GM21381 (cell line): ENCODE results near the gene DNAH2.

ENCODE experiments used
- ATAC-seq: cut with Tn5 transposase; IDR thresholded peaks from one replicate; pipeline ENCODE4 v1.9.1; 2021; ENCODE audit warnings: mild to moderate bottlenecking, moderate library complexity; ENCODE audit not compliant: unreplicated experiment

DNAH2 gene

DNA sequence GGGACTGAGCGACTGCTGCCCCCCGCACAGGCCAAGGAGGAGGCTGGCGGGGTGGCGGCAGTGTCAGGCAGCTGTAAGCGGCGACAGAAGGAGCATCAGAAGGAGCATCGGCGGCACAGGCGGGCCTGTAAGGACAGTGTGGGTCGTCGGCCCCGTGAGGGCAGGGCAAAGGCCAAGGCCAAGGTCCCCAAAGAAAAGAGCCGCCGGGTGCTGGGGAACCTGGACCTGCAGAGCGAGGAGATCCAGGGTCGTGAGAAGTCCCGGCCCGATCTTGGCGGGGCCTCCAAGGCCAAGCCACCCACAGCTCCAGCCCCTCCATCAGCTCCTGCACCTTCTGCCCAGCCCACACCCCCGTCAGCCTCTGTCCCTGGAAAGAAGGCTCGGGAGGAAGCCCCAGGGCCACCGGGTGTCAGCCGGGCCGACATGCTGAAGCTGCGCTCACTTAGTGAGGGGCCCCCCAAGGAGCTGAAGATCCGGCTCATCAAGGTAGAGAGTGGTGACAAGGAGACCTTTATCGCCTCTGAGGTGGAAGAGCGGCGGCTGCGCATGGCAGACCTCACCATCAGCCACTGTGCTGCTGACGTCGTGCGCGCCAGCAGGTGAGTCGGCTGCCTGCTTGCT lies 131.7 kb downstream of the DNAH2 start:
- no peak for ATAC-seq

DNA sequence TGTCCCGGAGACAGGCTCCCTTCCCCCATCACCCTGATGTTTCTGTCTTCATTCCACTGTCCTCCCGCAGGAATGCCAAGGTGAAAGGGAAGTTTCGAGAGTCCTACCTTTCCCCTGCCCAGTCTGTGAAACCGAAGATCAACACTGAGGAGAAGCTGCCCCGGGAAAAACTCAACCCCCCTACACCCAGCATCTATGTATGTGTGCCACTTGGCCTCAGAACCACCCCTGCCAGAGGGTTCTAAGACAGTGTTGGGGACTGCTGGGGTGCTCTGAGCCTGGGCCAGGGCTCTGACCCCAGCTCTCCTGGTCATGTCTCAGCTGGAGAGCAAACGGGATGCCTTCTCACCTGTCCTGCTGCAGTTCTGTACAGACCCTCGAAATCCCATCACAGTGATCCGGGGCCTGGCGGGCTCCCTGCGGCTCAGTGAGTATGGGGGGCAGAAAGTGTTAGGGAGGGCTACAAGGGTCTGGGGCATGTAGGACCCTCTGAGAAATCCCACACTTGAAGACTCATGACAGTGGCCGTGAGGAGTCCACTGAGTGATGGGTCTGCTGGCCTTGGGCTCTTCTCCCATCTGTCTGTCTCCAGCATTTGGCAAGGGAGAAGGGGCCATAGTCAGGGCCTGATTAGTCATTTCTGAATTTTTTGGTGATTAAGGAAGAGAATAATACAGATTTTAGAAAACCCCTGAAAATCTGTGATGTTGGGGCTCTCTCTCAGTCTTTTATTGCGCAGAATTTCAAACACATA lies 132.4 kb downstream of the DNAH2 start:
- ATAC-seq = no peak

DNA sequence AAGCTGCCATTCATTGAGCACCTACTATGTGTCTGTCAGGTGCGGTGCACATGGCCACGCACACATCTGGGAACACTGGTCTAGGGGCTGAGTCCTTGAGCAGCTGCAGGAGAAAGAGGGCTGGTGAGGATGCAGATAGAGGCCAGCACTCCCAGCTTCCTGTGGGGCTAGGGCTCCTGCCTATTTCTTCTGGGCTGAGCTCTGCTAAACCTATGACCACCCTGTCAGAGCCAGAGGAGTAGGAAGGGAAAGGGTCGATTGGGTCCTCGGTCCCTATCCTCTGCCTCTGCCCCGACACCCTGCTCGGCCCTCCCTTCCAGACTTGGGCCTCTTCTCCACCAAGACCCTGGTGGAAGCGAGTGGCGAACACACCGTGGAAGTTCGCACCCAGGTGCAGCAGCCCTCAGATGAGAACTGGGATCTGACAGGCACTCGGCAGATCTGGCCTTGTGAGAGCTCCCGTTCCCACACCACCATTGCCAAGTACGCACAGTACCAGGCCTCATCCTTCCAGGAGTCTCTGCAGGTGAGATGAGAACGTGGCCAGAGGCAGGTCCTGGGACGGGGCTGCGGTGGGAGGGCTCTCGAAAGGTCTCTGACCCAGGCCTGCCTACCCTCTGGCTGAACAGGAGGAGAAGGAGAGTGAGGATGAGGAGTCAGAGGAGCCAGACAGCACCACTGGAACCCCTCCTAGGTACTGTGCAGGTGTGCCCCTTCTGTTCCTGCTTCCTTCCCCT lies 133.3 kb downstream of the DNAH2 start:
- no peak for ATAC-seq

DNA sequence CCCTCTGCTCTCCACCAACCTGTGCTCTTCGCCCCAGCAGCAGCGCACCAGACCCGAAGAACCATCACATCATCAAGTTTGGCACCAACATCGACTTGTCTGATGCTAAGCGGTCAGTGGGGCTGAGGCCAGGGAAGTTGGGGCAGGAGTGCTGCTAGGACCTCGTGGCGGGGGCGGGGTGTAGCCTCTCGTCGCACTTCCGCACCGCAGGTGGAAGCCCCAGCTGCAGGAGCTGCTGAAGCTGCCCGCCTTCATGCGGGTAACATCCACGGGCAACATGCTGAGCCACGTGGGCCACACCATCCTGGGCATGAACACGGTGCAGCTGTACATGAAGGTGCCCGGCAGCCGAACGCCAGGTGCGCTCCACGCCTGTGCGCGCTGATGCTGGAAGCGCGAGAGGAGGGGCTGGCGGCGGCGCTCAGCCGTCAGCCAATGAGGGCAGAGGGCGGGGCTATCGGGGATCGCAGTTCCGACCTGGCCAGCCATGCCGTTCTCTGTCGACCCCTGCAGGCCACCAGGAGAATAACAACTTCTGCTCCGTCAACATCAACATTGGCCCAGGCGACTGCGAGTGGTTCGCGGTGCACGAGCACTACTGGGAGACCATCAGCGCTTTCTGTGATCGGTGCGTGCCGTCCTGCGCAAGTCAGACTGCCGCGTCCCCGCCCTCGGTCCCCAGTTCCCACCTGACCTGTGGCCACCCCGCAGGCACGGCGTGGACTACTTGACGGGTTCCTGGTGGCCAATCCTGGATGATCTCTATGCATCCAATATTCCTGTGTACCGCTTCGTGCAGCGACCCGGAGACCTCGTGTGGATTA lies 134.1 kb downstream of the DNAH2 start:
- ATAC-seq = peak; percentile 55

DNA sequence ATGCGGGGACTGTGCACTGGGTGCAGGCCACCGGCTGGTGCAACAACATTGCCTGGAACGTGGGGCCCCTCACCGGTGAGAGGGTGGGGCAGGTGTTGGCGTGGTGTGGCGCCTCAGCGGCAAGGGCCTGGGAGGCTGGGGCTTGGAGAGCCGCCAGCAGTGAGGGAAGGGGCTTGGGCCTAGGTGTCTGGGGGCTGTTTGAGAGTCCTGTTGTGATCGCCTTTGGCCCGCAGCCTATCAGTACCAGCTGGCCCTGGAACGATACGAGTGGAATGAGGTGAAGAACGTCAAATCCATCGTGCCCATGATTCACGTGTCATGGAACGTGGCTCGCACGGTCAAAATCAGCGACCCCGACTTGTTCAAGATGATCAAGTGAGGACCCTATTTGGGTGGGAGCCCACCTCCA lies 134.7 kb downstream of the DNAH2 start:
- ATAC-seq = no peak

DNA sequence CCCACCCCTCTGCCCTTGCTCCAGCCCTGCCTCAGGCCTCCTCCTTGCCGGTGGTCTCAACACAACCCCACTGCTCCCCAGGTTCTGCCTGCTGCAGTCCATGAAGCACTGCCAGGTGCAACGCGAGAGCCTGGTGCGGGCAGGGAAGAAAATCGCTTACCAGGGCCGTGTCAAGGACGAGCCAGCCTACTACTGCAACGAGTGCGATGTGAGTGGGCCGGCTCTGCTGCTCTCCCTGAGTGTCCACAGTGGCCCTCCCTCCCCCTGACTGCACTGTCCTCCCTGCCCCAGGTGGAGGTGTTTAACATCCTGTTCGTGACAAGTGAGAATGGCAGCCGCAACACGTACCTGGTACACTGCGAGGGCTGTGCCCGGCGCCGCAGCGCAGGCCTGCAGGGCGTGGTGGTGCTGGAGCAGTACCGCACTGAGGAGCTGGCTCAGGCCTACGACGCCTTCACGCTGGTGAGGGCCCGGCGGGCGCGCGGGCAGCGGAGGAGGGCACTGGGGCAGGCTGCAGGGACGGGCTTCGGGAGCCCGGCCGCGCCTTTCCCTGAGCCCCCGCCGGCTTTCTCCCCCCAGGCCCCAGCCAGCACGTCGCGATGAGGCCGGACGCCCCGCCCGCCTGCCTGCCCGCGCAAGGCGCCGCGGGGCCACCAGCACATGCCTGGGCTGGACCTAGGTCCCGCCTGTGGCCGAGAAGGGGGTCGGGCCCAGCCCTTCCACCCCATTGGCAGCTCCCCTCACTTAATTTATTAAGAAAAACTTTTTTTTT lies 135.6 kb downstream of the DNAH2 start:
- ATAC-seq = no peak

DNA sequence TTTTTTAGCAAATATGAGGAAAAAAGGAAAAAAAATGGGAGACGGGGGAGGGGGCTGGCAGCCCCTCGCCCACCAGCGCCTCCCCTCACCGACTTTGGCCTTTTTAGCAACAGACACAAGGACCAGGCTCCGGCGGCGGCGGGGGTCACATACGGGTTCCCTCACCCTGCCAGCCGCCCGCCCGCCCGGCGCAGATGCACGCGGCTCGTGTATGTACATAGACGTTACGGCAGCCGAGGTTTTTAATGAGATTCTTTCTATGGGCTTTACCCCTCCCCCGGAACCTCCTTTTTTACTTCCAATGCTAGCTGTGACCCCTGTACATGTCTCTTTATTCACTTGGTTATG lies 136.1 kb downstream of the DNAH2 start:
- ATAC-seq = no peak

DNA sequence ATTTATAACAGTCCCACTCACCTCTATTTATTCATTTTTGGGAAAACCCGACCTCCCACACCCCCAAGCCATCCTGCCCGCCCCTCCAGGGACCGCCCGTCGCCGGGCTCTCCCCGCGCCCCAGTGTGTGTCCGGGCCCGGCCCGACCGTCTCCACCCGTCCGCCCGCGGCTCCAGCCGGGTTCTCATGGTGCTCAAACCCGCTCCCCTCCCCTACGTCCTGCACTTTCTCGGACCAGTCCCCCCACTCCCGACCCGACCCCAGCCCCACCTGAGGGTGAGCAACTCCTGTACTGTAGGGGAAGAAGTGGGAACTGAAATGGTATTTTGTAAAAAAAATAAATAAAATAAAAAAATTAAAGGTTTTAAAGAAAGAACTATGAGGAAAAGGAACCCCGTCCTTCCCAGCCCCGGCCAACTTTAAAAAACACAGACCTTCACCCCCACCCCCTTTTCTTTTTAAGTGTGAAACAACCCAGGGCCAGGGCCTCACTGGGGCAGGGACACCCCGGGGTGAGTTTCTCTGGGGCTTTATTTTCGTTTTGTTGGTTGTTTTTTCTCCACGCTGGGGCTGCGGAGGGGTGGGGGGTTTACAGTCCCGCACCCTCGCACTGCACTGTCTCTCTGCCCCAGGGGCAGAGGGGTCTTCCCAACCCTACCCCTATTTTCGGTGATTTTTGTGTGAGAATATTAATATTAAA lies 136.7 kb downstream of the DNAH2 start:
- no peak for ATAC-seq

DNA sequence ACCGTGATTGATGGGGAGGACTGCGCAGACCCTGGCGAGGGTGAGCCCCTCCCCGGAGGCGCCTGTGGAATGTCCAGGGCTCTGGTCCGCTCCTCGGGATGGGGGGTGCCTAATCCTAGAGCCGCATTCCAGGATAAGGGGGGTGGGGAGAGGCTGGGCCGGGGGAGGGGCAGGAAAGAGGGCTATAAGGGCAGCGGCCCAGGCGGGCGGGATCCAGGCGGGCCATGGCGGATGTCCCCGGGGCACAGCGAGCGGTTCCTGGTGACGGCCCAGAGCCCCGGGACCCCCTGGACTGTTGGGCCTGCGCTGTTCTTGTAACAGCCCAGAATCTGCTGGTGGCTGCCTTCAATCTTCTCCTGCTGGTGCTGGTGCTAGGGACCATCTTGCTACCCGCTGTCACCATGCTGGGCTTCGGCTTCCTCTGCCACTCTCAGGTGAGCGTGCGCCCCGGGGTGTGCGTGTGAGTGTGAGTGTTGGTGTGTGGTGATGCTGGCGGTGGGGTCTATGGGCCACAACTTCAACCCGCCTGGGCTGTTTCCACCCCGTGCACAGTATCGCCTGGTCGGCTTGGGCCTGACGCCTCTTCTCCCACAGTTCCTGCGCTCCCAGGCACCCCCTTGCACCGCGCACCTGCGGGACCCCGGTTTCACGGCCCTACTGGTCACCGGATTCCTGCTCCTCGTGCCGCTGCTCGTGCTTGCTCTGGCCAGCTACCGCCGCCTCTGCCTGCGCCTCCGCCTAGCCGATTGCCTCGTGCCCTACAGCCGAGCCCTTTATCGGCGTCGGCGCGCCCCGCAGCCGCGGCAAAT lies 137.5 kb downstream of the DNAH2 start, which contains the start of gene TMEM88:
TSS of gene TMEM88 (plus strand) at position 216 of the 809 bp plus-strand sequence. CDS start at position 225, 9 bp downstream.
- ATAC-seq = no peak

DNA sequence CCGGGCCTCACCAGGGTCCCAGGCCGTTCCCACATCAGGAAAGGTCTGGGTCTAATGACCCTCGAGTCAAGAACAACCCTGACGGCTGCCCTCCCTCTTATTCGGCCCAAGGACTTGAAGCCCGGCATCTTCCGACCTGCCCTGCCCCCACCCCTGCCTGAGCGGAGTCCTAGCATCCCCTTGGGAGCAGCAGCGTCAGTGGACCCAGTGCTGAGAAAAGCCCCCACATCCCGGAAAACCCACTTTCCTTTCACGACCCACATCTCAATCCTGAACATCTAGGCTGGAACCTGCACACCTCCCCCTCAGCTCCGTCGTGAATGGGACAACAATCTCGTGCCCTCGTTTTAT lies 138.1 kb downstream of the DNAH2 start:
- no peak for ATAC-seq

DNA sequence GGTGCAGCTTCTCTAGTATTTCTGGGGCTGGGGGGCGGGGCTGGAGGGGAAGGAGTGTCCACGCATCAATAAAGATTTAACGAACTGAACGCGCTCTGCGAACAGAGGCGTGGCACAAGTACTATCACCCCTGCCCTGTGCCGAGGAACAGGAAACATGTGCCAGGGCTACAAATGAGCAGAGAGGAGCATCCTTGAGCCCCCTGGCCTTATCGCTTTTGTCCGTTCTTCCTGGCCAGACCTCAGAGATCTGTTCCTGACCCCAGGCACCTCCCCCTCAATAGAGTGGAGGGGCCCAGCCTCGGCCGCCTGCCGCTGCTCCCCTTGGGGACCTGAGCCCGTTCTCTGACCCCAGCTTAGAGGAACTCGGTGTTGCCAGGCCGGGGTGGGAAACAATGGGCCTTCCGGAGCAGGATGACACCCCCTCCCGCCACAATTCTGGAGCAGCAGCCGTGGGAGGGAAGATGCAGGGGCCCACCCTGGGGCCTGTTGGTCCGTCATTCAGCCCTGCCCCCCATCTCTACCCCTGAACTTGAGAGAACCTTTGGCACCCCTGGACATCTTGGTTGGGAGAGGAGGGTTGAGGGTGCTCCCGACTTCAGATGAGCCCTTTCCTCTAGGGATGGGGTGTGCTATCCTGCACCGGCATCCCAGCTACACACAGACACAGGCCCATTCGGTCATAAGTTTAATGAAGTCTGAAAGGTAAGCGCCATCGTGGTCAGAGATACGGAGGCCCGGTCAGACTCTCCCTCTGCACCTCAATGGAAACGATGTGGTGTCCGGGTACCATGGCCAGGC lies 138.7 kb downstream of the DNAH2 start:
- ATAC-seq = no peak

DNA sequence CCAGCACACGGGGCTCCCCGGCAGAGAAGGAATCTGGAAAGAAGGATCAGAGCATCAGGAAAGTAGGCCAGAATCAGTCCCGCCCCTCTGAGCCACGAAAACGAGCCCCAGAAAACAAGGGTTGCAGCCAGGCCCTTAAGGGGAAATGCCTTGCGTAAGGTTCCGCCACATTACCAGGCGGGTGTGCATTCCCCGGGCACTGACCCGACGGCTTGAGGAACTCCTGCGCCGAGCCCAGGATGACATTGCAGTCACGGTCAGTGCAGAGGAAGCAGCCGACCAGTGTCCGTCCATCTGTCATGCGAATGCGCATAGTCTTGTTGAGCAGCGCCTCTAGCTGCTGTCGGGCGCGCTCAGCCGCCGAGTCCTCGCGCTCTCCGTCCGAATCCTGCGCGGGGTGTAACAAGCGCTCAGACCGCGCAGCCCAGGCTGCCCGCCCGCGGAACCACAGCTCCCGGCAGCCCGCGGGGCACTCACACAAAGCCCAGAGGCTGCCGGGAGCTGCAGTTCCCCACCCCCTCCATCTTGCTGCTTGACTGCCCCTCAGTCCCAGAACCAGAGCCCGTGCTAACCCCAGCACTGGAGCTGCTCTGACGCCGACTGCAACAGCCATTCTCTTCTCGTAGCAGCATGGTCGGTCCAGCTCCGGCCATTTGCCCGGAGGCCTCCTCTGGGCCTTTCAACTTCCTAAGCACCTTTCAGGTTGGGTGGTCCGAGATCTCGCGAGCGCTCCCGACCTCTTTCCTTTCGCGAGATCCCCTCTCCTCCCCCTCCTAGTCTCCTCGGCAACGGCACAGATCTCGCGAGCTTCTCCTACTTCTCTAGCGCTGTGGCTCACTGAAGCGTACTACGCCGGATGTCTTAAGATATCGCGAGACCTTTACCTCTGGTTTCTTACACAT lies 139.5 kb downstream of the DNAH2 start, which contains the start of gene NAA38:
TSS of gene NAA38 (minus strand) at position 749 of the 902 bp plus-strand sequence. CDS start at position 653, 96 bp downstream.
- peak; percentile 79 for ATAC-seq

DNA sequence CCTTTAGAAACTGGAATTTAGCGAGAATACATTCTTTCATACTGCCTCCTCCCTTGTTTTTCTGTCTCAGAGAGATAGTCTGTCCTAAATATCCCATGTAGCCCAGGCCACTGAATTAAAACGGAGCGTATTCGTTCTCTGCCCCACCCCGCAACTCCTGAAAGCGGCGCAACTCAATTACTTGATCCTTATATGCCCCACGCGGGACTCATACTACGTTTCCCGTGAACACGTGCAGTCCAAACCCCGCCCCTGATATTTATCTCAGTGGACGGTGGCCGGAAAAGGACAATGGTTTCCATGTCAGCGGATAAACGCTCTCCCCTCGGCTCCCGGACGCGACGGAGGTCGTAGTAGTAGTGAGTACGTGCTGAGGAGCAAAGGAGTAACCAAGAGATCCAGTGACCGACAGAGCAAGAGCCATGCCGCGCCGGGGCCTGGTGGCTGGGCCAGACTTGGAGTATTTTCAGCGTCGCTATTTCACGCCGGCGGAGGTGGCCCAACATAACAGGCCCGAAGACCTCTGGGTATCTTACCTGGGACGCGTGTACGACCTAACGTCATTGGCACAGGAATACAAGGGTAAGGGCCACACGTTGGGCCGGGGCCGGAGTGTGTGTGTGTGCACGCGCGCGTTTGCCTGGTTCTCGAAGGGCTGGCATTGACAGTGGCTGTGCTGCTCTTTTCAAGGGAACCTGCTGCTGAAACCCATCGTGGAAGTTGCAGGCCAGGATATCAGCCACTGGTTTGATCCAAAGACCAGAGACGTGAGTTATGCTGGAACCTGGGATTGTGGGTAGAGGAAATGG lies 140.4 kb downstream of the DNAH2 start, which contains the start of gene CYB5D1:
TSS of gene CYB5D1 (plus strand) at position 291 of the 809 bp plus-strand sequence. CDS start at position 423, 132 bp downstream.
- ATAC-seq = peak; percentile 27

DNA sequence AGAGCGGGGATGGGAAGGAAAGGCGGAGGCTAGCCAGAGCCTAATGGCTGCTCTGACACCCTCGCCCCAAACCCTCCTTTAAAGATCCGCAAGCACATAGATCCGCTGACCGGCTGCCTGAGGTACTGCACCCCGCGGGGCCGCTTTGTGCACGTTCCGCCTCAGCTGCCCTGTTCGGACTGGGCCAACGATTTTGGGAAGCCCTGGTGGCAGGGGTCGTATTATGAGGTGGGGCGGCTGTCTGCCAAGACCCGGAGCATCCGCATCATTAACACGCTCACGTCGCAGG lies 140.9 kb downstream of the DNAH2 start:
- ATAC-seq = no peak

DNA sequence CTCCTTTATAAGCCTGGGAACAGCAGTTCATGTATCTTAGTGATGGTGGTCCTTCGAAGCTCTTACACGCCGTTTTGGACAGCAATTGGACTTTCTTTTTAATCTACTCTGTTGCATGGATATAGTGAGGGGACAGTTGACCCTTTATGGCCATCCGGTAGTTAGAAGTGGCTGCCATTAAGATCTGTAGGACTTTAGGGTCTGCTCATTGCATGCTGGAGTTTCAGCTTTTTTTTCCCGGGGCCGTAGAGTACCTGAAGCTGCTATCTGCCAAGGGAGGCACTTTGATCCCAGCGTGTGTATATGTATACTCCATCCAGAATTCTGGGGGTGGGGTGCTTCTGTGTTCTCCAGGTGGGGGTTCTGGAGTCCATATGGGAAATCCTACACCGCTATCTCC lies 141.5 kb downstream of the DNAH2 start:
- no peak for ATAC-seq

DNA sequence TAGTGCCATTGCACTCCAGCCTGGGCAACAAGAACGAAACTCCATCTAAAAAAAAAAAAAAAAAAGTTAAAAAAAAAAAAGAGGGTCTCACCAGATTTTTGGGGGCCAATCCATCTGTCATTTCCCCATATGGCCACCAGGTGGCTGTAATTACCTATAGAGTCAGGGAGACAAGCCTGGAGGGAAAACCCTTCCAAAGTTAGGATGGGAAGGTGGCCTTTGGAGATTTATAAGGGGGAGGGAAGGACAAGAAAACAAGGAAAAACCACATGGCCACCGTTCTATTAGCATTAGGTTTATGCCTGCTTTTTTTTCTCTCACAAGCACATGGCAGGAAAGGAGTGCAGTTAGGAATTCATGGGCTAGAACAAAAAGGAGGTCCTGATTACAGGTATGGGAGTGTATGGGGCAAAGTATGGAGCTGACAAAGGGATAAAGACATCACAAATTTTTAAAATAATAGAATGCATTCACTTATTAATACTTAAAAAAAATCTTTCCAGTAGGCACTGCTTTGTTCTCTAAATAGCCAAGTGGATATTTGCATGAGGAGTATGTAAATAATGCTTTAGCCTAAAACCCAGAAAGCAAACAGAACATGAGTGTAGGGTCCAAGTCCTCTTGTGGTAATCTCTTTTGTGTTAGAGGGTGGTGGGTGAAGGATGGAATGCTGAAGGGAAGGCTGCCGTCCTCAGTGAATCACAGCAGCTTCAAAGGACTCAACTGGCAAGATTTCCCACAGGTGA lies 145.3 kb downstream of the DNAH2 start:
- no peak for ATAC-seq
